Vagina (tissue), 2 donors: ENCODE measurements around the gene PLD5. TPM values are rescaled to one million over a fixed set of nuclear protein-coding genes. Genes with fewer than 3 reads are reported as not detected.

Source experiments
- DNase-seq, 2 donors: peaks; one replicate each; pipeline ENCODE4 v3.0.0-alpha.2; 2017; ENCODE audit errors: extremely low spot score in 2 of 2
- H3K27ac ChIP-seq: fragments of 200-600 bp; sonication (generic); one replicate; pipeline ENCODE4 v1.5.1; 2019
- H3K27me3 ChIP-seq: fragments of 200-600 bp; sonication (generic); one replicate; pipeline ENCODE4 v1.5.1; 2019
- H3K36me3 ChIP-seq, 2 donors: fragments of 200-600 bp; sonication (generic); one replicate each; pipeline ENCODE4 v1.5.1; 2017 to 2019
- H3K4me1 ChIP-seq: fragments of 200-600 bp; sonication (generic); one replicate; pipeline ENCODE4 v1.5.1; 2019
- H3K4me3 ChIP-seq, 2 donors: fragments of 200-600 bp; sonication (generic); 1 replicate in 1 of 2; 2 replicates in 1 of 2; pipeline ENCODE4 v1.5.1; 2016 to 2019
- H3K9me3 ChIP-seq: fragments of 200-600 bp; sonication (generic); one replicate; pipeline ENCODE4 v1.5.1; 2019
- POLR2A ChIP-seq, 2 donors: fragments of 450-650 bp; IDR thresholded peaks; one replicate each; pipeline ENCODE4 v1.6.1; 2017; ENCODE audit warnings: antibody characterized with exemption in 2 of 2, mild to moderate bottlenecking in 2 of 2, moderate library complexity in 2 of 2
- POLR2AphosphoS5 ChIP-seq, 2 donors: sonication (generic); formaldehyde crosslinking; IDR thresholded peaks; one replicate each; pipeline ENCODE4 v1.9.0; 2017; ENCODE audit warnings: antibody characterized with exemption in 2 of 2, mild to moderate bottlenecking in 2 of 2, low read depth in 1 of 2; ENCODE audit not compliant: insufficient read depth in 1 of 2
- intact Hi-C: fragments of 100-400 bp; cut with DNase I; formaldehyde crosslinking; loops from one replicate; pipeline ENCODE4 v1.15.1; 2023
- total RNA-seq: library from RNA; depleted of rRNA; stranded (reverse); fragments of >200 nt; gene quantifications from one replicate; pipeline ENCODE4 v1.2.3, GENCODE V29; 2016
- TF ChIP-seq, protein P1 (sequence below), 3 experiments: fragments of 450-650 bp in 2 of 3; fragments of 200-600 bp in 1 of 3; sonication (generic) in 1 of 3; IDR thresholded peaks; one replicate each; pipeline ENCODE4 v1.5.1; 2017 to 2019; ENCODE audit warnings: antibody characterized with exemption in 3 of 3, mild to moderate bottlenecking in 2 of 3, moderate library complexity in 2 of 3

Gene PLD5
- total RNA-seq, 1 donor from 2014 or later = 1.5 TPM

DNA sequence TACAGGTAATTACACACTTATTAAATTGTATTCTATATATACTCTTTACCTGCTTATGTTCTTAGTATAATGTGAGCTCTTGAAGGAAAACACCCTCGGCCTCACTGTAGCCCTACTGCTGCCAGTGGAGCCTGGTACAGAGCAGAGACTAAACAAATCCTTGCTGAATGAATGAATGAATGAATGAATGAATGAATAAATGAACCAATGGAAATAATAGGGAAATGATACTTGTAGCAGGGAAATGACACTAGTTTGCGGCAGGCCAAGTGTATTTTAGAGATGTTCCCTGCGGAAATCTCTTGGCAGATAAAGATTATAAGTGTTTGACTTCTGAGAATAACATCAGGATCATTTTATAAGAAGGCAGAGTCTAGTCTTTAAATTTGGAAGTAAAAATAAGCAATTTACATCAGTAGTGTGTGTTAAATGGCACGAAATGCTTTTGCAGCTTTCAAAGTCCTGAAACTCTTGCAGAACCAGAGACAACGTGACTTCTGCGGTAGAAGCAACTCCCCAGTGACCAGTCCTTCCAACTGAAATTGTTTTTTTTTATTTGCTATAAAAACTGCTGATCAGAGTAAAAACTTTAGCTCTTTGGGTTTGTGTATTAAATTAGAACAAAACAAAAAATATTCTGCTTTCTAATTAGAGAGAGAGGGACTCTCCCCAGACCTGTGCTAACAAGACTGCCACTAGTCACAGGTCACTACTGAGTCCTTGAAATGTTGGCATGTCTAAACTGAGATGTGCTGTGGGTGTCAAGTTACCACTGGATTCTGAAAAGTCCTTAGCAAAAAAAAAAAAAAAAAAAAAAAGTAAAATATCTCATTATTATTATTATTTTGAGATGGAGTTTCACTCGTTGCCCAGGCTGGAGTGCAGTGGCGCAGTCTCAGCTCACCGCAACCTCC lies 326.3 kb downstream of the PLD5 start:
- no peaks in the 10 kb centered on the region for H3K4me1 ChIP-seq
- H3K9me3 ChIP-seq = no peaks in the 10 kb centered on the region
- H3K27me3 ChIP-seq = no peaks in the 10 kb centered on the region
- H3K4me3 ChIP-seq = no peak overlapping the region
- no peaks in the 10 kb centered on the region for H3K36me3 ChIP-seq
- H3K27ac ChIP-seq = no peak overlapping the region
- TF ChIP-seq POLR2A (IDR thresholded peaks at IDR 0.05) = no peak
- TF ChIP-seq POLR2AphosphoS5 (IDR thresholded peaks at IDR 0.05; ENCODE audit: insufficient read depth in 1 of 2, low read depth in 1 of 2) = no peak
- TF ChIP-seq, protein P1, sequence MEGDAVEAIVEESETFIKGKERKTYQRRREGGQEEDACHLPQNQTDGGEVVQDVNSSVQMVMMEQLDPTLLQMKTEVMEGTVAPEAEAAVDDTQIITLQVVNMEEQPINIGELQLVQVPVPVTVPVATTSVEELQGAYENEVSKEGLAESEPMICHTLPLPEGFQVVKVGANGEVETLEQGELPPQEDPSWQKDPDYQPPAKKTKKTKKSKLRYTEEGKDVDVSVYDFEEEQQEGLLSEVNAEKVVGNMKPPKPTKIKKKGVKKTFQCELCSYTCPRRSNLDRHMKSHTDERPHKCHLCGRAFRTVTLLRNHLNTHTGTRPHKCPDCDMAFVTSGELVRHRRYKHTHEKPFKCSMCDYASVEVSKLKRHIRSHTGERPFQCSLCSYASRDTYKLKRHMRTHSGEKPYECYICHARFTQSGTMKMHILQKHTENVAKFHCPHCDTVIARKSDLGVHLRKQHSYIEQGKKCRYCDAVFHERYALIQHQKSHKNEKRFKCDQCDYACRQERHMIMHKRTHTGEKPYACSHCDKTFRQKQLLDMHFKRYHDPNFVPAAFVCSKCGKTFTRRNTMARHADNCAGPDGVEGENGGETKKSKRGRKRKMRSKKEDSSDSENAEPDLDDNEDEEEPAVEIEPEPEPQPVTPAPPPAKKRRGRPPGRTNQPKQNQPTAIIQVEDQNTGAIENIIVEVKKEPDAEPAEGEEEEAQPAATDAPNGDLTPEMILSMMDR (IDR thresholded peaks at IDR 0.05) = no peak
- intact Hi-C loops = no loop called here
- DNase-seq = no peak

DNA sequence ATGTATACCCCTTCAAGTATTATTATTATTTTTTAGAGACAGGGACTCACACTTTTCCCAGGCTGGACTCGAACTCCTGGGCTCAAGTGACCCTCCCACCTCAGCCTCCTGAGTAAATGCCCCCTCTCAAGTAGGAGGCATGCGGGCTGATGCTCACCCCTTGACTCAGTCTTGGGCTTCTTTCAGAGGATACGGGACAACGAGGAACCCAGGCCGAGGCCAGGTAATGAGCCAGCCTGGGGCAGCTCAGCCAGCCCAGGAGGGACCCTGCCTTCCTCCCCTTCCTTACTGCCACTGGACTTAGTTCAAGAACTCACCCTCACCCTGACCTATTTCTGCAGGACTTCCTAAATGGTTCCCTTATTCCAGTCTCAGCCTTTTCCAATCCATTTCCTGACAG lies 327.6 kb downstream of the PLD5 start:
- no peak overlapping the region for H3K27ac ChIP-seq
- TF ChIP-seq POLR2AphosphoS5 (IDR thresholded peaks at IDR 0.05; ENCODE audit: insufficient read depth in 1 of 2, low read depth in 1 of 2) = no peak
- no peak for TF ChIP-seq POLR2A (IDR thresholded peaks at IDR 0.05)
- TF ChIP-seq, protein P1 (IDR thresholded peaks at IDR 0.05) = no peak
- no peaks in the 10 kb centered on the region for H3K27me3 ChIP-seq
- DNase-seq = no peak
- intact Hi-C loops = no loop called here
- no peaks in the 10 kb centered on the region for H3K9me3 ChIP-seq
- H3K4me1 ChIP-seq = no peaks in the 10 kb centered on the region
- no peaks in the 10 kb centered on the region for H3K36me3 ChIP-seq
- no peak overlapping the region for H3K4me3 ChIP-seq

- Histone ChIP-seq H3K27ac (no peak overlapping the region), H3K4me1 (no peaks in the 10 kb centered on the region), H3K9me3 (no peaks in the 10 kb centered on the region), H3K27me3 (no peaks in the 10 kb centered on the region), H3K4me3 (no peak overlapping the region), H3K36me3 (no peaks in the 10 kb centered on the region)
- intact Hi-C loops = no loop called here
- no peak for DNase-seq
- TF ChIP-seq POLR2AphosphoS5 (IDR thresholded peaks at IDR 0.05; ENCODE audit: insufficient read depth in 1 of 2, low read depth in 1 of 2) (no peak), POLR2A (IDR thresholded peaks at IDR 0.05) (no peak)
- TF ChIP-seq, protein P1 (IDR thresholded peaks at IDR 0.05) = no peak
These were observed 328.4 kb downstream of the PLD5 start for GRCh38 chr1:242196101-242196500.

GRCh38 chr1:242189591-242189990 lies 334.9 kb downstream of the PLD5 start:
- no peak for DNase-seq
- intact Hi-C loops = no loop called here
- H3K27me3 ChIP-seq = no peaks in the 10 kb centered on the region

More at GRCh38 chr1:242189591-242189990, 334.9 kb downstream of the PLD5 start:
- no peak overlapping the region for H3K4me3 ChIP-seq
- no peaks in the 10 kb centered on the region for H3K4me1 ChIP-seq
- no peak overlapping the region for H3K27ac ChIP-seq
- H3K9me3 ChIP-seq = no peaks in the 10 kb centered on the region
- no peaks in the 10 kb centered on the region for H3K36me3 ChIP-seq
- TF ChIP-seq POLR2A (IDR thresholded peaks at IDR 0.05) = no peak
- TF ChIP-seq, protein P1 (IDR thresholded peaks at IDR 0.05) = no peak
- no peak for TF ChIP-seq POLR2AphosphoS5 (IDR thresholded peaks at IDR 0.05; ENCODE audit: insufficient read depth in 1 of 2, low read depth in 1 of 2)
